Stimulated activated CD8-positive, alpha-beta memory T cell treated with anti-CD3 and anti-CD28 coated beads, Interleukin-15, amount 100 ng/mL, for 24 hours (primary cell): Measurements from ENCODE around the gene CYP2J2.
"Not testable (repeated sequence)": the region's sequence is repeated elsewhere in the genome, so short reads cannot be mapped to it uniquely, and the experiment has no call there.

Source experiments
- DNase-seq: peaks from one replicate; pipeline ENCODE4 v3.0.0-alpha.2; 2020; ENCODE audit warnings: low read depth

The CYP2J2 gene, protein sequence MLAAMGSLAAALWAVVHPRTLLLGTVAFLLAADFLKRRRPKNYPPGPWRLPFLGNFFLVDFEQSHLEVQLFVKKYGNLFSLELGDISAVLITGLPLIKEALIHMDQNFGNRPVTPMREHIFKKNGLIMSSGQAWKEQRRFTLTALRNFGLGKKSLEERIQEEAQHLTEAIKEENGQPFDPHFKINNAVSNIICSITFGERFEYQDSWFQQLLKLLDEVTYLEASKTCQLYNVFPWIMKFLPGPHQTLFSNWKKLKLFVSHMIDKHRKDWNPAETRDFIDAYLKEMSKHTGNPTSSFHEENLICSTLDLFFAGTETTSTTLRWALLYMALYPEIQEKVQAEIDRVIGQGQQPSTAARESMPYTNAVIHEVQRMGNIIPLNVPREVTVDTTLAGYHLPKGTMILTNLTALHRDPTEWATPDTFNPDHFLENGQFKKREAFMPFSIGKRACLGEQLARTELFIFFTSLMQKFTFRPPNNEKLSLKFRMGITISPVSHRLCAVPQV

DNA sequence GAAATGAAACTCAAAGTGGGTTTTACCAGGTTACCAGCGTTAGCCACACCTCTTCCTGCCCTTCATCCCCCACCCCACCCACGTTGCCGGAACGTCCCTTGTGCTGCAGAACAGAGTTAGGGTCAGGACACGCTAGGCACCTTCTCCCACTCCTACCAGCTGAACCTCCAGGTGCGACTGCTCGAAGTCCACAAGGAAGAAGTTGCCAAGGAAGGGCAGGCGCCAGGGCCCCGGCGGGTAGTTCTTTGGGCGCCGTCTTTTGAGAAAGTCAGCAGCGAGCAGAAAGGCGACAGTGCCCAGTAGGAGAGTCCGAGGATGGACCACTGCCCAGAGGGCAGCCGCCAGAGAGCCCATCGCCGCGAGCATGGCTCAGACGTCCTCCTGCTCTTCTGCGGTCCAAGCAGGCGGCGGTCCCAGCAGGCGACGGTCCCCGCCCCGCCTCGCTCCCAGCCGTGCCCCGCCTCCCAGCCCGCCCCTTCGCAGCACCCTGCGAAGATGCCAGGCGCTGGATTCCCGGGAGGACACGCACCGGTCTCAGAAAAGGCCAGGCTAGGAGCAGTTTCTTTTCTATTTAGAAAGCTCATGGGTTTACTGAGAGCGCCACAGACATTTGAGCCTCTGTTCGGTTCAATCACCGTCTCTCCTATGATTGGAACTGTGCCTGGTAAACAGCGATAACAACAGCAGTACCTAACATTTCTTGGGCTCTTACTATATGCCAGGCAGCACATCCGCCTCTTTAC, at the start of gene CYP2J2:
Gene CYP2J2 (minus strand): TSS at position 393 of the 743 bp plus-strand sequence. CDS start 27 bp downstream, at position 366.
- DNase-seq: peak; percentile 13

DNA sequence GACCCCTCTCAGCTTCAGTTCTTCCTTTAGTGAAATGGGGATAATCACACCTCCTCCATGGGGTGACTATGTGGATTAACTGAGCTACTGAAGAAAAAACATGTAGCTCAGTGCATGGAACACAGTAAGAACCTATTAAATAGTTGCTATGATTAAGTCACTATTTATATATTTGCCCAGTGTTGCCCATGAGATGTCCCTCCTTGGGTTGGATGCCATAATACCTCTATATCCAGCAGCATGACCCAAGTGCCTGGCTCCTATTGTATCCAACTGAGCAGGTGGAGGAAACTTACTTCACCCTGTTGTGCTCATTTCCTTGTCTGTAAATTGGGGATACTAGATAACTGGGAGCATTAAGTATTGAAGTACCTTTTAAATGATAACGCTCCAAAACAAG, 47.1 kb upstream of the CYP2J2 start:
- no peak for DNase-seq

GRCh38 chr1:59972216-59972927, 45.8 kb upstream of the CYP2J2 start:
- DNase-seq: no peak

DNA sequence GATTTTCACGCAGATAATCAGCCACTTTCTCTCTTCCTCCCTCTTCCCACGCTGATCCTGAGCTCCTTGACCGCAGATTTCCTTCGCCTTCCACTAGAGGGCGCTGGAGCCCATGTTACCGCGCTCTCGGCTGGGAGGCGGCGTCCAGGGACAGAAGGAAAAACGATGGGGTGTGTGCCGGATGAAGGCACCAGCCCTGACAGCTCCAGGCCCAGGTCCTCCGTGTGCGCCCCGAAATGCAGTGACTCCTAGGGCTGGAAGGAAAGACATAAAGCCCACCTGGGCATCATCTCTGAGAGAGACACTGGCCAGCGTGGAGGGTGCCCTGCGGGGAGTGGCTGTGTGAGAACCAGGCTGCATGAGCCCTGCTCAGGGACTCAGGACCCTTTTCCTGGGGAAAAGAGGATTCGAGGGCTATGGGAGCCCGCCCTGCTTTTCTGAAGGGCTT, 44.9 kb upstream of the CYP2J2 start:
- peak; percentile 17 for DNase-seq

DNA sequence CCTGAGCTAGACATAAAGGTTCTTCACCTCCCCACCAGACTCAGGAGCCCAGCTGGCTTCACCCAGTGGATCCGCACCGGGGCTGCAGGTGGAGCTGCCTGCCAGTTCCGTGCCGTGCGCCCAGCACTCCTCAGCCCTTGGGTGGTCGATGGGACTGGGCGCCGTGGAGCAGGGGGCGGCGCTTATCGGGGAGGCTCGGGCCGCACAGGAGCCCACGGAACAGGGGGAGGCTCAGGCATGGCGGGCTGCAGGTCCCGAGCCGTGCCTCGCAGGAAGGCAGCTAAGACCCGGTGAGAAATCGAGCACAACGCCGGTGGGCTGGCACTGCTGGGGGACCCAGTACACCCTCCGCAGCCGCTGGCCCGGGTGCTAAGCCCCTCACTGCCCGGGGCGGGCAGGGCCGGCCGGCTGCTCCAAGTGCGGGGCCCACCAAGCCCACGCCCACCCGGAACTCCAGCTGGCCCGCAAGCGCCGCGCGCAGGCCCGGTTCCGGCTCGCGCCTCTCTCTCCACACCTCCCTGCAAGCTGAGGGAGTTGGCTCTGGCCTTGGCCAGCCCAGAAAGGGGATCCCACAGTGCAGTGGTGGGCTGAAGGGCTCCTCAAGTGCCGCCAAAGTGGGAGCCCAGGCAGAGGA, 43.1 kb upstream of the CYP2J2 start:
- DNase-seq: not testable (repeated sequence)

GRCh38 chr1:59968746-59969145, 42.2 kb upstream of the CYP2J2 start:
- not testable (repeated sequence) for DNase-seq

DNA sequence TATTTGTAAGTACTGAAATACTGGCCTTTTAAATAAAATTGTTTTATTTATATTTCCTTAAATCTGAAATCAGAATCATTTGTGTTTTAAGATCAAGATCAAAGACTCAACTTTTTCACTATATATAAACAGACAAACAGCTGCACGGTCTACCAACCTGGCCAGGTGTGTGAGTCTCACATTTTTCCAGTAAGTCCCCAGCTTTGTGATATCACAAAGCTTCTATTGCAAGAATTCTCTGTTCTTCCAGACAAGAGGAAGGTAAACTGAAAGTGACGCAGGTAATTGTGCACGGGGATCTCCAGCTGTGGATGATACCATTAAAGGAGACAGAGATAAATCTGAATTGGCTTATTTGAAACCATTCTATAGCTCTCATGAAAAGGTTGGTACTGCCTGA, 41.2 kb upstream of the CYP2J2 start:
- DNase-seq: no peak

DNA sequence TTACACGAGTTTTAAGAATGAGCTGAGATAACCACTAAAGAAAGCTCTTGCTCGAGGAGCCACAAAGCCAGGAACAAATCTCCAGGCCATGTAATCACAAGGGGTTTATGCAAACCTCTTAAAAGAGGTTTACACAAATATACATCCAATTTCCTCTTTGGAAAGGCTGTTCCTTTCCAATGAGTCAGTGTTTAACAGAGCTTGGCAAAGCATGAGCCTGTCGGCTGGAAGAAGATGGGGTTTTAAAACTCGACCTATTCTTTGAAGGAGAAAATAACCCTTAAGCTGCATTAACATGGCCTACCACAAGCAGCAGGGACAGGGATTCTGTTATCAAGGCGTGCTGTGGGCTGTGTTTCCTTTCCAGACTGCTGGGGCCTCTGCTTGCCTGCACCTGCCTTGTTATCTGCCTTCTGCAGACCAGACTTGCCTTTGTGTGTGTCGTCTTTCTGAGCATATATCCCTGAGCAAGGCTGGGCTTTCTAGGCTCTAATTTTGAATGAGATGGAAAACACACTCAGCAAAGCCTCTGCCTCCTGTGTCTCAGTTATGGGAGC, 40.6 kb upstream of the CYP2J2 start:
- no peak for DNase-seq

GRCh38 chr1:59952065-59952464, 25.5 kb upstream of the CYP2J2 start:
- no peak for DNase-seq

DNA sequence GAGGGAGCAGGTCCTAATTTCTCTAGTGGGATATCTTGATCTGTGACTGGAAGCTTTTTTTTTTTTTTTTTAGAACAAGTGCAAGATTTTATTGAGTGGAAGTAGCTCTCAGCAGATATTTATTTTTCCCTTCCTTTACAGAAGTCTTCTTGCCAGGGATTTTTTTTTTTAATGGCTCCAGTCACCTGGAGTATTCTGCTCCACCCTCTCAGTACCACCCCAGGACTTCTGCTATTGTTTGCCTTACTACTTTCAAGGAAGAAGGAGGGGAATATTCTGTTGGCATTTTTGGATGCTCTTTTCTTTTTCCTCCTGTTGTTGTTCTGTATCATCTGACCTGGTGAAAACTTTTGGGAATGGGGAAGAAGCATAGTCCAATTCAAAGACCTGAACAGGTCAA, 23.1 kb upstream of the CYP2J2 start:
- no peak for DNase-seq

DNA sequence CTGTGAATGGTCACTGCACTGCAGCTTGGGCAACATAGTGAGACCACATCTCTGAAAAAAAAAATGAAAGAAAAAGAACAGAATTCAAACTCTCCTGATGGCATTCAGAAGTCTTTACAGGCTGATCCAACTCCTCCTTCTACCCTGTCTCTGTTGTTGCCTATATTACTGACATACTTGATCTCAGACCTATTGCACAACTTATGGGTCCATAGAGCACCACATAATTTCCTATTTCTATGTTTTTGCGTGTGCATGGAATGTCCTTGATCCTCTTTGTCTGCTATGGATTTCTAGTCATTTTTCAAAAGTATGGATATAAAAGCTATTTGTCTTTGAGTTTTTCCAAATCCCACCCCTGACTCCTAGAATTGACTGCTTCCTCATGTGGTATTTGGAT, 22.4 kb upstream of the CYP2J2 start:
- DNase-seq: no peak

DNA sequence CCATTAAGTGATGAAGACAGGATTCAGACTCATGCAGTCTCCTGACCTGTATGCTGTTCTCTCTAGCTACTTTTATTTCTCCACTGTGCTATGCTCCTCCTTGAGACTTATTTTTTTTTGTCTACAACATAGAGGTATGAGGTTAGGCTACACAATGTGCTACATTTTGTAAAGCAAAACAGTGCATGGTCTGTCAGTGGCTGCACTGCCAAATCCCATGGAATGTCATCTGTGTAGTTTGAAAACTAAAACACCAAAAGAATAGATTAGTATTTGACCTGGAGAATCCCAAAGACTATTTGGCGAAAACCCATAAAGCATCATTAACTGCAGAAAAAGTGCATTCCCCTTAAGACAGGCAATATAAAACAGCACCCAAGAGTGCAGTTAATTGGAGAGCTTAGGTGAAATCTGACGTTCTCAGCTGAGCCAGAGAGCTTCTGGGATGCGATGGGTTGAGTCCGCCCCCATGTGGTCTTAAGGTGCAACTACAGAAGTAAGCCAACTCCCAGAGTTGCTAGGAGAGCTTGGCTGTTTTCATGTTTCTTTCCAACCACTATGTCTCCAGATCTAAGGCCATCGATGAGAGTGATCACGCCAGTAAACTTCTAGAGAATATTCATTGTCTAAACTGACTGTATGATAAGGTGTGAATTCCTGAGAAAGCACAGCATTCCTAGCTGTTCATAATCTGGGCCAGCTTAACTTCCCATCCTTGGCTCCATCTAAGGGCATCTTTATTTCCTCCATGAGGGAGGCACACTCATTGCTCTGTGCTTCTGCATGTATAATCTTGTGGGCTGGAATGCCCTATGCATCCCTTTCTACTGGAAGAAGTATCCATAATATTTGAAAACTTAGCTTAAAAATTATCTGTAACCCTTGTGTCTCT, 20.7 kb upstream of the CYP2J2 start:
- no peak for DNase-seq

DNA sequence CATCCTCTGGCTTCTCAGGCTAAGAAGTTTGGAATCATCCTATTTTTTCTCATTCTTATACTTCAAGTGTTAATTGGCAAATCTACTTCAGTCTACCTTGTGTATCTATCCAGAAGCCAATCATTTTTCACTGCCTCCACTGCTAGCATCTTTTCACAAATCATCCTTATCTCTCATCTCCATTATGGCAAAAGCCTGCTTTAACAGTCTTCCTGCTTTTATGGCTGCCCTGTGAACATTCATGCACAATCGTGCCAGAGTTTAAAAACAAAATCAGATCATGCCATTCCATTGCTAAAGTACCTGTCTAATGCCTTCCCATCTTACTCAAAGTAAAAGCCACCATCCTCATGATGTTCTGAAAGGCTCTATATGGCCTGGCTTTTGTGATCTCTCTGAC, 19.2 kb upstream of the CYP2J2 start:
- no peak for DNase-seq

DNA sequence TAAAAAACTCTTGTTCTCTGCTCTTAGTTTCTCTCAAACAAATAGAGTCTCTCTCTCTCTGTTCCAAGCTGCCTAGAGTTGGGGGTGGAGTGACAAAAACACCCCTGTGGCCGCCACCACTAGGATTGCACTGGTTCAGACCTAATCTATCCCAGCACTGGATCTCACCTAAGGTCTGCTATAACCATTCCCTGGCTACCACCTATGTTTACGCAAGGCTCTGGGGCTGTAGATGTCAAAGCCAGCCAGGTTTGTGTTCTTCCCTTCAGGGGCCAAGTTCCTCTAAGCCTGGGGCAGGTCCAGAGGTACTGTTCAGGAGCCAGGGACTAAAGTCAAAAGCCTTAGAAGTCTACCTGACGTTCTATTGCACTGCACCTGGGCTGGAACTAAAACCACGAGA, 12.8 kb upstream of the CYP2J2 start:
- DNase-seq: no peak

GRCh38 chr1:59937636-59938210, 11.2 kb upstream of the CYP2J2 start:
- DNase-seq: no peak

DNA sequence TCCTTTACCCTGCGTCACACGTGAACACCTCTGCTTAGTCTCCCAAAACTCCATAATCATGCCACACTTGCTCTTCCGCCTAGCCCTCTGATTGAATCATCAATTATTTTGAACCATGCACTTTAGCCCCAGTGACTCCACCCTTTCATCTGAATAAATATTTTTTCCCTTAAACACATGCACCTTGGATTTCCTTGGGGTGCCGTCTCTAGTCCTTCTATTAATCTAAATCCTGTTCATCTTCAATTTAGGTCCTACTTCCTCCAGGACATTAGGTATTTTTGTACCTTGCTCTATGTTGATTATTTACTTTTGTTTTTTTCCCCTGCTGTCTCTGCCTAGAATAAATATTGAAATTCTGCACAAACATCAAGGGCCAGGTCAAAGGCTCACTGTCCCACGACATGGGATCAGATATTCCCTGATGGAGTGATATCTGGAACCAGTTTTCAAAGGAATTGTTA, 9.8 kb upstream of the CYP2J2 start:
- DNase-seq: no peak

DNA sequence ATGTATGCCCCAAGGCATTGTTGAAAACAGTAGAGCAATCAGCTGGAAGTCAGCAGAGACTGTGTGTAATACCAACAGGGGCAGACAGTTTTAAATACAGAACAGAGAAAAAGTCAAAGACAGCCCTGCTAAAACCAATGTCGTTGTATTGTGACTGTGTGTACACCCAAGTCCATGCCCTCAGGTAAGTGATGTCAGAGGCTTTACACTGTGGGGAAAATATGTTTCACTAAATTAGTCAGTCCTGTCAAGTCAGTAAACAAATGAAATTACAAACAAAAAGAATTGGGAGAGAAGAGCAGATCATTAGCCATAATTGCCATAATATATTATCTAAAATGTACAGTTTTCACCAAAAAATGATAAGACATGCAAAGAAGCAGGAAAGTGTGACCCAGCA, 2.4 kb upstream of the CYP2J2 start:
- DNase-seq: no peak

DNA sequence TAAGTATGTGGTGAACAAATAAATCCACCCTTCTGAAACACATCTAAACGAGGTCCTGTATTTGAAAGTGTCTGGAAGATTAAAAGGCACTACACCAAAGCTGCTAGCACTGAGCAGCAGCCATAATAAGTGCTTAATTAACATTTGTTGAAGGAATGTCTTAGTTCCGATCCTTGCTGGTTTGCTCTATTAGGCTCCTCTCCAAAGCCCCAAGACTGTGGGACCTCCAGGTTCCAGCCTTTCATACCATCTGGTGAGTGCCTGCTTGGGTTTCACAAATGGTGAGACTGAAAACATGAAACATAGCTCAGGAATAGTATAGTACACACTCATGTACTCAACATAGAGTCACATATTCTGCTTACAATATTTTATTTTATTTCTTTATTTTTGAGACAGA, 640 bp upstream of the CYP2J2 start:
- no peak for DNase-seq

GRCh38 chr1:59924653-59925052, 1.9 kb downstream of the CYP2J2 start:
- no peak for DNase-seq

- DNase-seq: not testable (repeated sequence)
Observed at GRCh38 chr1:59921258-59921899, 5.2 kb downstream of the CYP2J2 start.
